HCT116 (cell line): Measurements from ENCODE around the gene DAP.

Experiments used
- CTCF ChIP-seq, 3 experiments: fragments of 200-600 bp in 1 of 3; sonication (generic) in 1 of 3; IDR thresholded peaks in 2 of 3; conservative IDR thresholded peaks in 1 of 3; 2 replicates each; pipeline ENCODE4 v1.5.1; 2012 to 2017; ENCODE audit warnings: low read depth in 2 of 3, low read length in 2 of 3, antibody characterized with exemption in 1 of 3, borderline replicate concordance in 1 of 3, control low read depth in 1 of 3, mild to moderate bottlenecking in 1 of 3, mixed read lengths in 1 of 3, mixed run types in 1 of 3, moderate library complexity in 1 of 3; ENCODE audit not compliant: insufficient read depth in 1 of 3
- EGR1 ChIP-seq: IDR thresholded peaks from 2 replicates; pipeline ENCODE4 v1.6.1; 2012; ENCODE audit warnings: low read depth
- EZH2 ChIP-seq: fragments of 200-600 bp; sonication (generic); IDR thresholded peaks from 2 replicates; pipeline ENCODE4 v1.6.1; 2017; ENCODE audit warnings: antibody characterized with exemption, mixed run types
- EZH2phosphoT487 ChIP-seq: fragments of 200-600 bp; IDR thresholded peaks from 2 replicates; pipeline ENCODE4 v1.6.1; 2018; ENCODE audit warnings: antibody characterized with exemption, borderline replicate concordance
- JUND ChIP-seq: IDR thresholded peaks from 2 replicates; pipeline ENCODE4 v1.6.1; 2012
- MAX ChIP-seq: IDR thresholded peaks from 2 replicates; pipeline ENCODE4 v1.6.1; 2012

GRCh38 chr5:10733426-10733825, 27.6 kb downstream of the DAP start:
- TF ChIP-seq EZH2 (no peak), CTCF (IDR thresholded peaks at IDR 0.05 in 2 of 3, conservative IDR thresholded peaks at IDR 0.05 in 1 of 3; ENCODE audit: borderline replicate concordance in 1 of 3, insufficient read depth in 1 of 3, low read depth in 2 of 3, low read length in 2 of 3) (no peak), EGR1 (no peak), MAX (no peak), EZH2phosphoT487 (no peak), JUND (no peak)
